Measurements from ENCODE around the gene PCDHA2.
"Not testable (repeated sequence)": the region's sequence is repeated elsewhere in the genome, so short reads cannot be mapped to it uniquely, and the experiment has no call there.

PCDHA2 gene

DNA sequence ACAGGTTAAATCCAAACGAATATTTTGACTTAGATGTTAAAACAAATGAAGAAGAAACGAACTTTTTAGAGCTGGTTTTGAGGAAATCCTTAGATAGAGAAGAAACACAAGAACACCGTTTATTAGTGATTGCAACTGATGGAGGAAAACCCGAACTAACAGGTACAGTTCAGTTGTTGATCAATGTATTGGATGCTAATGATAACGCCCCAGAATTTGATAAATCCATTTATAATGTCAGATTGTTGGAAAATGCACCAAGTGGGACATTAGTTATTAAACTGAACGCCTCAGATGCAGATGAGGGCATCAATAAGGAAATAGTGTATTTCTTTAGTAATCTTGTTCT, 27.6 kb downstream of the PCDHA2 start:
- no peaks in the 10 kb centered on the region for H3K4me1 ChIP-seq (ENCODE audit: control insufficient read depth, insufficient read depth, low read length)
- H3K27ac ChIP-seq (ENCODE audit: low read depth, low read length), result no peak overlapping the region
- no peaks in the 10 kb centered on the region for H3K27me3 ChIP-seq (ENCODE audit: control insufficient read depth, insufficient read depth, low read length)
- no peaks in the 10 kb centered on the region for H3K36me3 ChIP-seq (ENCODE audit: control insufficient read depth, insufficient read depth, low read length)
- H3K4me3 ChIP-seq (ENCODE audit: low read depth, low read length), result no peak overlapping the region
- H3K9me3 ChIP-seq (ENCODE audit: control insufficient read depth, insufficient read depth, low read length), result no peaks in the 10 kb centered on the region
- H3K9ac ChIP-seq (ENCODE audit: low read depth, low read length), result no peak overlapping the region

GRCh38 chr5:140822969-140823368, 28.3 kb downstream of the PCDHA2 start:
- H3K9me3 ChIP-seq (ENCODE audit: control insufficient read depth, insufficient read depth, low read length); H3K27me3 ChIP-seq (ENCODE audit: control insufficient read depth, insufficient read depth, low read length); H3K36me3 ChIP-seq (ENCODE audit: control insufficient read depth, insufficient read depth, low read length); H3K27ac ChIP-seq (ENCODE audit: low read depth, low read length); H3K9ac ChIP-seq (ENCODE audit: low read depth, low read length); H3K4me3 ChIP-seq (ENCODE audit: low read depth, low read length); H3K4me1 ChIP-seq (ENCODE audit: control insufficient read depth, insufficient read depth, low read length): not testable (repeated sequence)

DNA sequence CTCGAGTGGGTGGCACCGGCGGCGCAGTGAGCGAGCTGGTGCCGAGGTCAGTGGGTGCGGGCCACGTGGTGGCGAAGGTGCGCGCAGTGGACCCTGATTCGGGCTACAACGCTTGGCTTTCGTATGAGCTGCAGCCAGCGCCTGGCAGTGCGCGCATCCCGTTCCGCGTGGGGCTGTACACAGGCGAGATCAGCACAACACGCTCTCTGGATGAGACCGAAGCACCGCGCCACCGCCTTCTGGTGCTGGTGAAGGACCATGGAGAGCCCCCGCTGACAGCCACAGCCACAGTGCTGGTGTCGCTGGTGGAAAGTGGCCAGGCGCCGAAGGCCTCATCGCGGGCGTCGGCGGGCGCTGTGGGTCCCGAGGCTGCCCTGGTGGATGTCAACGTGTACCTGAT, 28.8 kb downstream of the PCDHA2 start:
- no peak overlapping the region for H3K27ac ChIP-seq (ENCODE audit: low read depth, low read length)
- H3K4me3 ChIP-seq (ENCODE audit: low read depth, low read length), result no peak overlapping the region
- H3K9ac ChIP-seq (ENCODE audit: low read depth, low read length), result no peak overlapping the region
- H3K36me3 ChIP-seq (ENCODE audit: control insufficient read depth, insufficient read depth, low read length), result no peaks in the 10 kb centered on the region
- H3K9me3 ChIP-seq (ENCODE audit: control insufficient read depth, insufficient read depth, low read length), result no peaks in the 10 kb centered on the region
- no peaks in the 10 kb centered on the region for H3K4me1 ChIP-seq (ENCODE audit: control insufficient read depth, insufficient read depth, low read length)
- H3K27me3 ChIP-seq (ENCODE audit: control insufficient read depth, insufficient read depth, low read length), result no peaks in the 10 kb centered on the region

GRCh38 chr5:140827704-140828361, 33.2 kb downstream of the PCDHA2 start, which contains the start of gene PCDHA6:
Gene PCDHA6 (plus strand): TSS chr5:140827960. CDS start chr5:140828092, 132 bp downstream.
- H3K9ac ChIP-seq (ENCODE audit: low read depth, low read length), result no peak within 1 kb of the TSS
- no peak within 1 kb of the TSS for H3K27ac ChIP-seq (ENCODE audit: low read depth, low read length)
- H3K9me3 ChIP-seq (ENCODE audit: control insufficient read depth, insufficient read depth, low read length), result no peaks in the 10 kb centered on the region
- H3K36me3 ChIP-seq (ENCODE audit: control insufficient read depth, insufficient read depth, low read length), result no peaks in the 10 kb centered on the region
- no peaks in the 10 kb centered on the region for H3K4me1 ChIP-seq (ENCODE audit: control insufficient read depth, insufficient read depth, low read length)
- H3K27me3 ChIP-seq (ENCODE audit: control insufficient read depth, insufficient read depth, low read length), result no peaks in the 10 kb centered on the region
- H3K4me3 ChIP-seq (ENCODE audit: low read depth, low read length), result no peak within 1 kb of the TSS

- Histone ChIP-seq H3K9me3 (ENCODE audit: control insufficient read depth, insufficient read depth, low read length) (no peaks in the 10 kb centered on the region), H3K27ac (ENCODE audit: low read depth, low read length) (no peak overlapping the region), H3K36me3 (ENCODE audit: control insufficient read depth, insufficient read depth, low read length) (no peaks in the 10 kb centered on the region), H3K9ac (ENCODE audit: low read depth, low read length) (no peak overlapping the region), H3K4me1 (ENCODE audit: control insufficient read depth, insufficient read depth, low read length) (no peaks in the 10 kb centered on the region), H3K27me3 (ENCODE audit: control insufficient read depth, insufficient read depth, low read length) (no peaks in the 10 kb centered on the region), H3K4me3 (ENCODE audit: low read depth, low read length) (no peak overlapping the region)
Observed at GRCh38 chr5:140828362-140828737, 33.7 kb downstream of the PCDHA2 start.

DNA sequence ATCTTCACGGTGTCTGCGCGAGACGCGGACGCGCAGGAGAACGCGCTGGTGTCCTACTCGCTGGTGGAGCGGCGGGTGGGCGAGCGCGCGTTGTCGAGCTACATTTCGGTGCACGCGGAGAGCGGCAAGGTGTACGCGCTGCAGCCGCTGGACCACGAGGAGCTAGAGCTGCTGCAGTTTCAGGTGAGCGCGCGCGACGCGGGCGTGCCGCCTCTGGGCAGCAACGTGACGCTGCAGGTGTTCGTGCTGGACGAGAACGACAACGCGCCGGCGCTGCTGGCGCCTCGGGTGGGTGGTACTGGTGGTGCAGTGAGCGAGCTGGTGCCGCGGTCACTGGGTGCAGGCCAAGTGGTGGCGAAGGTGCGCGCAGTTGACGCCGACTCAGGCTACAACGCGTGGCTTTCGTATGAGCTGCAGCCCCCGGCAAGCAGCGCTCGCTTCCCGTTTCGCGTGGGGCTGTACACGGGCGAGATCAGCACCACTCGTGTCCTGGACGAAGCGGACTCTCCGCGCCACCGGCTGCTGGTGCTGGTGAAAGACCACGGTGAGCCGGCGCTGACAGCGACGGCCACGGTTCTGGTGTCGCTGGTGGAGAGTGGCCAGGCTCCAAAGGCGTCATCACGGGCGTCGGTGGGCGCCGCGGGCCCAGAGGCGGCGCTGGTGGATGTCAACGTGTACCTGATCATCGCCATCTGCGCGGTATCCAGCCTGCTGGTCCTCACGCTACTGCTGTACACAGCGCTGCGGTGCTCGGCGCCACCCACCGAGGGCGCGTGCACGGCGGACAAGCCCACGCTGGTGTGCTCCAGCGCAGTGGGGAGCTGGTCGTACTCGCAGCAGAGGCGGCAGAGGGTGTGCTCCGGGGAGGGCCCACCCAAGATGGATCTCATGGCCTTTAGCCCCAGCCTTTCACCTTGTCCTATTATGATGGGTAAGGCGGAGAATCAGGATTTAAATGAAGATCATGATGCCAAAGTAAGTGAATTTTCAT, 35.2 kb downstream of the PCDHA2 start:
- not testable (repeated sequence) for H3K36me3 ChIP-seq (ENCODE audit: control insufficient read depth, insufficient read depth, low read length); H3K27me3 ChIP-seq (ENCODE audit: control insufficient read depth, insufficient read depth, low read length); H3K4me1 ChIP-seq (ENCODE audit: control insufficient read depth, insufficient read depth, low read length); H3K9me3 ChIP-seq (ENCODE audit: control insufficient read depth, insufficient read depth, low read length); H3K9ac ChIP-seq (ENCODE audit: low read depth, low read length); H3K4me3 ChIP-seq (ENCODE audit: low read depth, low read length); H3K27ac ChIP-seq (ENCODE audit: low read depth, low read length)

DNA sequence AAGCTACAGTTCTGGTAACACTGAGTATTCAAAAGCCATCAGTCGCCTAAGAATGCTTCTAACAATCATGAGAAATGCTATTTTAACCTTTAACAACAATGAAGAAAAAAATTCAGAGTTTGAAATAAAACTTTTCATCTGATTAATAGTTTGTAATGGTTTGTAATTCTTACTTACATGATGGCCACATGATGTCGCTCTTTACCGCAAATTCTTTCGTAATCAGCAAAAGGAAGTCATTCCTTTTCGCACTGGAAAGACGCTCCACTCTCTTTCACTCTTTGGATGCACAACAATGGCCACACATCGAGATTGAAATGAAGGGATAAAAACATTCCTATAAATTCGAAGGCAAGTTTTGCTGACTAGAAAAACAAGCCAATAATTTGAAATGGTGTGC, 39.3 kb downstream of the PCDHA2 start, which contains the start of gene PCDHA7:
Gene PCDHA7, plus strand, starts transcription at position 277 of the 400 bp plus-strand sequence. Its CDS starts 115 bp downstream, at position 392.
- Histone ChIP-seq H3K36me3 (ENCODE audit: control insufficient read depth, insufficient read depth, low read length) (no peaks in the 10 kb centered on the region), H3K9me3 (ENCODE audit: control insufficient read depth, insufficient read depth, low read length) (peaks cover 9% of the 10 kb centered on the region; the same call in 1 of the 2 replicates), H3K27me3 (ENCODE audit: control insufficient read depth, insufficient read depth, low read length) (no peaks in the 10 kb centered on the region), H3K4me1 (ENCODE audit: control insufficient read depth, insufficient read depth, low read length) (no peaks in the 10 kb centered on the region), H3K4me3 (ENCODE audit: low read depth, low read length) (peak within 1 kb of the TSS; percentile 54), H3K27ac (ENCODE audit: low read depth, low read length) (no peak within 1 kb of the TSS), H3K9ac (ENCODE audit: low read depth, low read length) (no peak within 1 kb of the TSS; the same call in 1 of the 2 replicates)

GRCh38 chr5:140834439-140835008, 39.9 kb downstream of the PCDHA2 start:
- not testable (repeated sequence) for H3K4me1 ChIP-seq (ENCODE audit: control insufficient read depth, insufficient read depth, low read length); H3K9me3 ChIP-seq (ENCODE audit: control insufficient read depth, insufficient read depth, low read length); H3K27ac ChIP-seq (ENCODE audit: low read depth, low read length); H3K36me3 ChIP-seq (ENCODE audit: control insufficient read depth, insufficient read depth, low read length); H3K27me3 ChIP-seq (ENCODE audit: control insufficient read depth, insufficient read depth, low read length); H3K9ac ChIP-seq (ENCODE audit: low read depth, low read length)
- peak overlapping the region; percentile 54 for H3K4me3 ChIP-seq (ENCODE audit: low read depth, low read length)

- Histone ChIP-seq H3K27ac (ENCODE audit: low read depth, low read length) (no peak overlapping the region), H3K27me3 (ENCODE audit: control insufficient read depth, insufficient read depth, low read length) (no peaks in the 10 kb centered on the region), H3K9ac (ENCODE audit: low read depth, low read length) (no peak overlapping the region), H3K9me3 (ENCODE audit: control insufficient read depth, insufficient read depth, low read length) (peaks cover 9% of the 10 kb centered on the region; the same call in 1 of the 2 replicates), H3K4me3 (ENCODE audit: low read depth, low read length) (no peak overlapping the region), H3K4me1 (ENCODE audit: control insufficient read depth, insufficient read depth, low read length) (no peaks in the 10 kb centered on the region), H3K36me3 (ENCODE audit: control insufficient read depth, insufficient read depth, low read length) (no peaks in the 10 kb centered on the region)
Observed at GRCh38 chr5:140835622-140836510, 41.2 kb downstream of the PCDHA2 start.

Data from HUES48 (cell line).